ENCODE results near the gene POLR2M.
A peak's percentile ranks its signal among the peaks of the same experiment; 100 is the strongest.

Gene POLR2M

GRCh38 chr15:57740048-57740447, 33.5 kb downstream of the POLR2M start:
- Histone ChIP-seq H2BK5ac (ENCODE audit: low read length) (no peak overlapping the region), H2BK120ac (ENCODE audit: low read depth, low read length) (no peak overlapping the region), H3K9ac (ENCODE audit: low read length) (no peak overlapping the region), H3K4me3 (ENCODE audit: low read length) (no peak overlapping the region), H3K27ac (ENCODE audit: low read depth, low read length) (no peak overlapping the region), H2AK5ac (ENCODE audit: low read length) (no peak overlapping the region), H3K79me2 (ENCODE audit: control insufficient read depth, insufficient read depth, low read length) (no peaks in the 10 kb centered on the region), H4K8ac (ENCODE audit: low read depth, low read length) (no peak overlapping the region), H3K23ac (ENCODE audit: low read length) (no peak overlapping the region), H3K4ac (ENCODE audit: low read depth, low read length) (no peak overlapping the region), H3K18ac (ENCODE audit: low read length) (no peak overlapping the region), H2BK15ac (replicated peaks; ENCODE audit: low read depth) (no peak overlapping the region), H3K4me2 (ENCODE audit: low read length) (no peak overlapping the region), H3K79me1 (ENCODE audit: low read length) (no peaks in the 10 kb centered on the region), H3K56ac (ENCODE audit: low read length) (no peak overlapping the region), H3K27me3 (ENCODE audit: insufficient read depth, low read length, poor library complexity) (no peaks in the 10 kb centered on the region), H4K5ac (ENCODE audit: low read length) (no peak overlapping the region), H3K4me1 (ENCODE audit: control insufficient read depth, low read depth, low read length) (no peaks in the 10 kb centered on the region), H3K36me3 (ENCODE audit: control insufficient read depth, insufficient read depth, low read length) (no peaks in the 10 kb centered on the region)
- no peak for DNase-seq
- no CpG with 5 or more reads among the region's 4 CpGs for WGBS (ENCODE audit: extremely low coverage, insufficient coverage, low lambda C conversion rate)

GRCh38 chr15:57741089-57741488, 34.6 kb downstream of the POLR2M start:
- H3K4me3 ChIP-seq (ENCODE audit: low read length), result no peak overlapping the region
- no peaks in the 10 kb centered on the region for H3K4me1 ChIP-seq (ENCODE audit: control insufficient read depth, low read depth, low read length)
- no peak overlapping the region for H3K56ac ChIP-seq (ENCODE audit: low read length)
- H3K4me2 ChIP-seq (ENCODE audit: low read length), result no peak overlapping the region
- no peak overlapping the region for H3K23ac ChIP-seq (ENCODE audit: low read length)
- no peaks in the 10 kb centered on the region for H3K79me1 ChIP-seq (ENCODE audit: low read length)
- H4K5ac ChIP-seq (ENCODE audit: low read length), result no peak overlapping the region
- no peak overlapping the region for H2AK5ac ChIP-seq (ENCODE audit: low read length)
- no peak for DNase-seq
- H3K9ac ChIP-seq (ENCODE audit: low read length), result no peak overlapping the region
- H3K27ac ChIP-seq (ENCODE audit: low read depth, low read length), result no peak overlapping the region
- H2BK120ac ChIP-seq (ENCODE audit: low read depth, low read length), result no peak overlapping the region
- H3K18ac ChIP-seq (ENCODE audit: low read length), result no peak overlapping the region
- H3K79me2 ChIP-seq (ENCODE audit: control insufficient read depth, insufficient read depth, low read length), result no peaks in the 10 kb centered on the region
- no peak overlapping the region for H3K4ac ChIP-seq (ENCODE audit: low read depth, low read length)
- H2BK5ac ChIP-seq (ENCODE audit: low read length), result no peak overlapping the region
- no CpG with 5 or more reads among the region's 3 CpGs for WGBS (ENCODE audit: extremely low coverage, insufficient coverage, low lambda C conversion rate)
- H4K8ac ChIP-seq (ENCODE audit: low read depth, low read length), result no peak overlapping the region
- no peaks in the 10 kb centered on the region for H3K36me3 ChIP-seq (ENCODE audit: control insufficient read depth, insufficient read depth, low read length)
- H3K27me3 ChIP-seq (ENCODE audit: insufficient read depth, low read length, poor library complexity), result no peaks in the 10 kb centered on the region
- no peak overlapping the region for H2BK15ac ChIP-seq (replicated peaks; ENCODE audit: low read depth)

GRCh38 chr15:57743424-57743823, 36.9 kb downstream of the POLR2M start:
- no peak overlapping the region for H3K4me2 ChIP-seq (ENCODE audit: low read length)
- H3K36me3 ChIP-seq (ENCODE audit: control insufficient read depth, insufficient read depth, low read length), result no peaks in the 10 kb centered on the region
- H4K8ac ChIP-seq (ENCODE audit: low read depth, low read length), result no peak overlapping the region
- H2BK15ac ChIP-seq (replicated peaks; ENCODE audit: low read depth), result no peak overlapping the region
- H3K9ac ChIP-seq (ENCODE audit: low read length), result no peak overlapping the region
- H3K79me1 ChIP-seq (ENCODE audit: low read length), result no peaks in the 10 kb centered on the region
- H3K56ac ChIP-seq (ENCODE audit: low read length), result no peak overlapping the region
- no peak overlapping the region for H3K4me3 ChIP-seq (ENCODE audit: low read length)
- H3K27me3 ChIP-seq (ENCODE audit: insufficient read depth, low read length, poor library complexity), result no peaks in the 10 kb centered on the region
- H3K4me1 ChIP-seq (ENCODE audit: control insufficient read depth, low read depth, low read length), result no peaks in the 10 kb centered on the region
- H3K4ac ChIP-seq (ENCODE audit: low read depth, low read length), result no peak overlapping the region
- H2AK5ac ChIP-seq (ENCODE audit: low read length), result no peak overlapping the region
- H2BK5ac ChIP-seq (ENCODE audit: low read length), result no peak overlapping the region
- no CpG with 5 or more reads among the region's 4 CpGs for WGBS (ENCODE audit: extremely low coverage, insufficient coverage, low lambda C conversion rate)
- DNase-seq, result peak; percentile 55
- H3K79me2 ChIP-seq (ENCODE audit: control insufficient read depth, insufficient read depth, low read length), result no peaks in the 10 kb centered on the region
- no peak overlapping the region for H2BK120ac ChIP-seq (ENCODE audit: low read depth, low read length)
- no peak overlapping the region for H4K5ac ChIP-seq (ENCODE audit: low read length)
- H3K18ac ChIP-seq (ENCODE audit: low read length), result no peak overlapping the region
- H3K23ac ChIP-seq (ENCODE audit: low read length), result no peak overlapping the region
- no peak overlapping the region for H3K27ac ChIP-seq (ENCODE audit: low read depth, low read length)

- H3K4me2 ChIP-seq (ENCODE audit: low read length), result no peak overlapping the region
- H2AK5ac ChIP-seq (ENCODE audit: low read length), result no peak overlapping the region
- no peak overlapping the region for H2BK5ac ChIP-seq (ENCODE audit: low read length)
- no peak overlapping the region for H2BK120ac ChIP-seq (ENCODE audit: low read depth, low read length)
- H3K4me3 ChIP-seq (ENCODE audit: low read length), result no peak overlapping the region
- DNase-seq, result no peak
- H3K18ac ChIP-seq (ENCODE audit: low read length), result no peak overlapping the region
- H4K8ac ChIP-seq (ENCODE audit: low read depth, low read length), result no peak overlapping the region
- no peaks in the 10 kb centered on the region for H3K4me1 ChIP-seq (ENCODE audit: control insufficient read depth, low read depth, low read length)
- no peaks in the 10 kb centered on the region for H3K27me3 ChIP-seq (ENCODE audit: insufficient read depth, low read length, poor library complexity)
- no peaks in the 10 kb centered on the region for H3K79me2 ChIP-seq (ENCODE audit: control insufficient read depth, insufficient read depth, low read length)
- no peak overlapping the region for H3K27ac ChIP-seq (ENCODE audit: low read depth, low read length)
- H3K56ac ChIP-seq (ENCODE audit: low read length), result no peak overlapping the region
- no peak overlapping the region for H4K5ac ChIP-seq (ENCODE audit: low read length)
- H3K9ac ChIP-seq (ENCODE audit: low read length), result no peak overlapping the region
- no CpG with 5 or more reads among the region's 9 CpGs for WGBS (ENCODE audit: extremely low coverage, insufficient coverage, low lambda C conversion rate)
- no peak overlapping the region for H2BK15ac ChIP-seq (replicated peaks; ENCODE audit: low read depth)
- no peaks in the 10 kb centered on the region for H3K36me3 ChIP-seq (ENCODE audit: control insufficient read depth, insufficient read depth, low read length)
- no peak overlapping the region for H3K23ac ChIP-seq (ENCODE audit: low read length)
- H3K4ac ChIP-seq (ENCODE audit: low read depth, low read length), result no peak overlapping the region
- H3K79me1 ChIP-seq (ENCODE audit: low read length), result no peaks in the 10 kb centered on the region
These were observed 40.3 kb downstream of the POLR2M start for GRCh38 chr15:57746786-57747185.

GRCh38 chr15:57747206-57747896, 40.8 kb downstream of the POLR2M start:
- H4K5ac ChIP-seq (ENCODE audit: low read length), result no peak overlapping the region
- H3K27ac ChIP-seq (ENCODE audit: low read depth, low read length), result no peak overlapping the region
- H3K9ac ChIP-seq (ENCODE audit: low read length), result no peak overlapping the region
- H3K18ac ChIP-seq (ENCODE audit: low read length), result no peak overlapping the region
- H3K79me2 ChIP-seq (ENCODE audit: control insufficient read depth, insufficient read depth, low read length), result no peaks in the 10 kb centered on the region
- H3K56ac ChIP-seq (ENCODE audit: low read length), result no peak overlapping the region
- no peak overlapping the region for H2BK5ac ChIP-seq (ENCODE audit: low read length)
- H2BK15ac ChIP-seq (replicated peaks; ENCODE audit: low read depth), result no peak overlapping the region
- H3K4me2 ChIP-seq (ENCODE audit: low read length), result no peak overlapping the region
- H3K4ac ChIP-seq (ENCODE audit: low read depth, low read length), result no peak overlapping the region
- H3K27me3 ChIP-seq (ENCODE audit: insufficient read depth, low read length, poor library complexity), result no peaks in the 10 kb centered on the region
- no peaks in the 10 kb centered on the region for H3K4me1 ChIP-seq (ENCODE audit: control insufficient read depth, low read depth, low read length)
- H3K23ac ChIP-seq (ENCODE audit: low read length), result no peak overlapping the region
- no peak overlapping the region for H4K8ac ChIP-seq (ENCODE audit: low read depth, low read length)
- H2BK120ac ChIP-seq (ENCODE audit: low read depth, low read length), result no peak overlapping the region
- H3K4me3 ChIP-seq (ENCODE audit: low read length), result no peak overlapping the region
- no CpG with 5 or more reads among the region's 13 CpGs for WGBS (ENCODE audit: extremely low coverage, insufficient coverage, low lambda C conversion rate)
- H2AK5ac ChIP-seq (ENCODE audit: low read length), result no peak overlapping the region
- H3K79me1 ChIP-seq (ENCODE audit: low read length), result no peaks in the 10 kb centered on the region
- DNase-seq, result no peak
- H3K36me3 ChIP-seq (ENCODE audit: control insufficient read depth, insufficient read depth, low read length), result no peaks in the 10 kb centered on the region

- no peak overlapping the region for H3K4me3 ChIP-seq (ENCODE audit: low read length)
- peak; percentile 68 for DNase-seq
- no peak overlapping the region for H2BK120ac ChIP-seq (ENCODE audit: low read depth, low read length)
- H3K9ac ChIP-seq (ENCODE audit: low read length), result no peak overlapping the region
- H3K27me3 ChIP-seq (ENCODE audit: insufficient read depth, low read length, poor library complexity), result no peaks in the 10 kb centered on the region
- H3K27ac ChIP-seq (ENCODE audit: low read depth, low read length), result no peak overlapping the region
- no CpG with 5 or more reads among the region's 3 CpGs for WGBS (ENCODE audit: extremely low coverage, insufficient coverage, low lambda C conversion rate)
- no peak overlapping the region for H2AK5ac ChIP-seq (ENCODE audit: low read length)
- no peak overlapping the region for H3K4ac ChIP-seq (ENCODE audit: low read depth, low read length)
- H2BK15ac ChIP-seq (replicated peaks; ENCODE audit: low read depth), result no peak overlapping the region
- no peak overlapping the region for H4K8ac ChIP-seq (ENCODE audit: low read depth, low read length)
- H3K4me2 ChIP-seq (ENCODE audit: low read length), result no peak overlapping the region
- no peak overlapping the region for H3K56ac ChIP-seq (ENCODE audit: low read length)
- no peak overlapping the region for H3K18ac ChIP-seq (ENCODE audit: low read length)
- no peaks in the 10 kb centered on the region for H3K79me1 ChIP-seq (ENCODE audit: low read length)
- no peaks in the 10 kb centered on the region for H3K4me1 ChIP-seq (ENCODE audit: control insufficient read depth, low read depth, low read length)
- no peaks in the 10 kb centered on the region for H3K79me2 ChIP-seq (ENCODE audit: control insufficient read depth, insufficient read depth, low read length)
- no peak overlapping the region for H4K5ac ChIP-seq (ENCODE audit: low read length)
- no peak overlapping the region for H3K23ac ChIP-seq (ENCODE audit: low read length)
- no peaks in the 10 kb centered on the region for H3K36me3 ChIP-seq (ENCODE audit: control insufficient read depth, insufficient read depth, low read length)
- no peak overlapping the region for H2BK5ac ChIP-seq (ENCODE audit: low read length)
These were observed 44.8 kb downstream of the POLR2M start for GRCh38 chr15:57751177-57751800.

Data from mesendoderm (in vitro differentiated cells).